MM.1S (cell line): ENCODE data around the gene HNRNPA3.
A peak's percentile ranks its signal among the peaks of the same experiment; 100 is the strongest.

Experiments used
- DNase-seq: peaks from one replicate; pipeline ENCODE4 v3.0.0-alpha.2; 2015
- H2AFZ ChIP-seq: fragments of 300-600 bp; sonication (generic); 2 replicates; pipeline ENCODE4 v1.6.0; 2016; ENCODE audit warnings: antibody characterized with exemption, low read length
- H3F3A ChIP-seq: fragments of 300-600 bp; sonication (generic); 2 replicates; pipeline ENCODE4 v1.6.1; 2016; ENCODE audit warnings: mild to moderate bottlenecking, antibody characterized with exemption, low read length, moderate library complexity, mixed read lengths; ENCODE audit not compliant: insufficient read depth
- H3K27ac ChIP-seq: fragments of 300-600 bp; sonication (generic); 2 replicates; pipeline ENCODE4 v1.5.1; 2016; ENCODE audit warnings: mild to moderate bottlenecking, low read length
- H3K27me3 ChIP-seq: fragments of 300-600 bp; sonication (generic); replicated peaks from 2 replicates; pipeline ENCODE4 v1.6.0; 2016; ENCODE audit warnings: low read length; ENCODE audit not compliant: insufficient read depth
- H3K36me3 ChIP-seq: fragments of 300-600 bp; sonication (generic); replicated peaks from 2 replicates; pipeline ENCODE4 v1.6.1; 2016; ENCODE audit warnings: mild to moderate bottlenecking, low read length, mixed read lengths; ENCODE audit not compliant: insufficient read depth
- H3K4me1 ChIP-seq: fragments of 300-600 bp; sonication (generic); 2 replicates; pipeline ENCODE4 v1.6.1; 2016; ENCODE audit warnings: low read length, mixed read lengths
- H3K4me2 ChIP-seq: fragments of 300-600 bp; sonication (generic); 2 replicates; pipeline ENCODE4 v1.6.0; 2016; ENCODE audit warnings: low read depth, low read length
- H3K4me3 ChIP-seq: fragments of 300-600 bp; sonication (generic); 2 replicates; pipeline ENCODE4 v1.5.1; 2016; ENCODE audit warnings: low read length, mixed read lengths
- H3K79me2 ChIP-seq: fragments of 300-600 bp; sonication (generic); 2 replicates; pipeline ENCODE4 v1.6.1; 2016; ENCODE audit warnings: mixed run types, low read length, mixed read lengths
- H3K9ac ChIP-seq: fragments of 300-600 bp; sonication (generic); 2 replicates; pipeline ENCODE4 v1.6.1; 2016; ENCODE audit warnings: low read length, mixed read lengths
- H3K9me2 ChIP-seq: fragments of 300-600 bp; sonication (generic); replicated peaks from 2 replicates; pipeline ENCODE4 v1.6.1; 2016; ENCODE audit warnings: mild to moderate bottlenecking, low read length, mixed read lengths; ENCODE audit not compliant: insufficient read depth
- H3K9me3 ChIP-seq: fragments of 300-600 bp; sonication (generic); replicated peaks from 2 replicates; pipeline ENCODE4 v1.6.1; 2016; ENCODE audit warnings: mild to moderate bottlenecking, low read length, mixed read lengths; ENCODE audit not compliant: insufficient read depth
- H4K20me1 ChIP-seq: fragments of 300-600 bp; sonication (generic); 2 replicates; pipeline ENCODE4 v1.6.1; 2016; ENCODE audit warnings: mild to moderate bottlenecking, low read length, moderate library complexity, mixed read lengths; ENCODE audit not compliant: insufficient read depth
- EZH2 ChIP-seq: fragments of 300-600 bp; sonication (generic); optimal IDR thresholded peaks from 2 replicates; pipeline ENCODE3; 2017; ENCODE audit warnings: low read depth, mild to moderate bottlenecking, antibody characterized with exemption, low read length, mixed read lengths
- EZH2phosphoT487 ChIP-seq: fragments of 300-600 bp; sonication (generic); IDR thresholded peaks from 2 replicates; pipeline ENCODE4 v1.6.1; 2018; ENCODE audit warnings: antibody characterized with exemption, low read length
- TF ChIP-seq, protein P1 (sequence below): fragments of 300-600 bp; sonication (generic); IDR thresholded peaks from 2 replicates; pipeline ENCODE4 v1.5.1; 2016; ENCODE audit warnings: antibody characterized with exemption, low read length, mixed read lengths

HNRNPA3 gene

DNA sequence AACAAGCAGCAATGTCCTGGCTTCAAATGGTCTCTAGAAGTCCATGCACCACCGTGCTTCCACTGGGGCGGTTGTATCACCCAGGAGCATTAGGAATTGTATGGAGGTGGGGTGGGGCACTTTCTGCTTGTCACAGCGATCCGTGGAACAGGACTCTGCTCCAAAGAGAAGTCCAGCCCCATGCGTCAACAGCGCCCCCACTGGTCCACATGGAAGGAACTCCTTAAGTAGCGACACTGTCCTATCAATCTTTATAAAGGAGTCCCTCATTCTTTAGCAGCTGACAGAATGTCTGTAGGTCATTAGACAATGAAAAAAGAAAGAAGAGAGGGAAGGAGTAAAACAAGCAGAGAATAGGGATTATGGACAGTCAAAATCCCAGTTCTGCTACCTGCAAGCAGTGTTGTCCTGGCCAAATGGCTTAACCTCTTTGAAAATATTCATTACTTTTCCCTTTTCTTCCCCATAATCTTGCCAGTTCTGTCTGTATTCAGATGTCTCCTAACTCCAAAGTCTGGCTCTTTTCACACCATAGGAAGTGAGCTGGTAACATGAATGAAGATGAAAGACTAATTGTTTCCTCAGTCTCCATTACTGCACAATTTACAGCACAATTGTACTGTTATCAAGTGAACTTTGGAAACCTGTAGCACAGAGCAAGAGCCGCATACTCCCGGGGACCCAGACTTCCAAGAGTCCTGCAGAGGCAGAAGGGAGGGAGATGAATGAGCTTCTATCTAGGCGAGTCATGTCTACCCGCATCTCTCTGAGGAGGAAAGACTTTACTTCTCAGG, 42.0 kb downstream of the HNRNPA3 start:
- H3K4me3 ChIP-seq = no peak overlapping the region
- peaks cover 100% of the 10 kb centered on the region for H3K79me2 ChIP-seq
- H3F3A ChIP-seq = no peaks in the 10 kb centered on the region
- no peaks in the 10 kb centered on the region for H3K9me3 ChIP-seq
- no peak overlapping the region for H3K9ac ChIP-seq
- TF ChIP-seq, protein P1, sequence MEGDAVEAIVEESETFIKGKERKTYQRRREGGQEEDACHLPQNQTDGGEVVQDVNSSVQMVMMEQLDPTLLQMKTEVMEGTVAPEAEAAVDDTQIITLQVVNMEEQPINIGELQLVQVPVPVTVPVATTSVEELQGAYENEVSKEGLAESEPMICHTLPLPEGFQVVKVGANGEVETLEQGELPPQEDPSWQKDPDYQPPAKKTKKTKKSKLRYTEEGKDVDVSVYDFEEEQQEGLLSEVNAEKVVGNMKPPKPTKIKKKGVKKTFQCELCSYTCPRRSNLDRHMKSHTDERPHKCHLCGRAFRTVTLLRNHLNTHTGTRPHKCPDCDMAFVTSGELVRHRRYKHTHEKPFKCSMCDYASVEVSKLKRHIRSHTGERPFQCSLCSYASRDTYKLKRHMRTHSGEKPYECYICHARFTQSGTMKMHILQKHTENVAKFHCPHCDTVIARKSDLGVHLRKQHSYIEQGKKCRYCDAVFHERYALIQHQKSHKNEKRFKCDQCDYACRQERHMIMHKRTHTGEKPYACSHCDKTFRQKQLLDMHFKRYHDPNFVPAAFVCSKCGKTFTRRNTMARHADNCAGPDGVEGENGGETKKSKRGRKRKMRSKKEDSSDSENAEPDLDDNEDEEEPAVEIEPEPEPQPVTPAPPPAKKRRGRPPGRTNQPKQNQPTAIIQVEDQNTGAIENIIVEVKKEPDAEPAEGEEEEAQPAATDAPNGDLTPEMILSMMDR = peak; percentile 48; the same call in 1 of the 2 replicates
- TF ChIP-seq EZH2phosphoT487 = no peak
- H3K27me3 ChIP-seq = no peaks in the 10 kb centered on the region
- no peak overlapping the region for H2AFZ ChIP-seq
- H3K4me2 ChIP-seq = no peak overlapping the region
- H3K4me1 ChIP-seq = no peaks in the 10 kb centered on the region
- H3K36me3 ChIP-seq = no peaks in the 10 kb centered on the region
- H3K27ac ChIP-seq = no peak overlapping the region
- H3K9me2 ChIP-seq = no peaks in the 10 kb centered on the region
- peaks cover 66% of the 10 kb centered on the region for H4K20me1 ChIP-seq
- DNase-seq = no peak

DNA sequence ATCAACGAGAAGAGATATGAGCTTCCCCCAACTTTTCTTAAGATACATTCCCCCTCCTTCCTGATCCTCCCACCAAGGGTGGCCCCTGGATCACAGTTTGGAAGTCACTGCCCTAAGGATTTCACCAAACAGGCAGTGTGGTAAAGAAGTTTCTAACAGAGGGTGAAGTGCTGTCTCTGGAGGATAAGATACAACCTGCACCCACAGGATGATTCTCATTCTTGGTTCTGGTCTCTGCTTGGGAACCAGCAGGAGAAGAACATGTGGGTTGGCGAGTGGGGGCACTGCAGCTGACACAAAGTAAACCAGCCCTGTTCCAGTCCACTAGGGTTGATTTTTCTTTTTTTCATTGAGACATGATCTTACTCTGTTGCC, 42.6 kb downstream of the HNRNPA3 start:
- DNase-seq = no peak
- Histone ChIP-seq H4K20me1 (peaks cover 69% of the 10 kb centered on the region), H3F3A (no peaks in the 10 kb centered on the region), H3K4me1 (no peaks in the 10 kb centered on the region), H3K36me3 (no peaks in the 10 kb centered on the region), H3K9me2 (no peaks in the 10 kb centered on the region), H3K79me2 (peaks cover 100% of the 10 kb centered on the region), H3K27ac (no peak overlapping the region), H3K4me2 (no peak overlapping the region), H3K9me3 (no peaks in the 10 kb centered on the region), H3K4me3 (no peak overlapping the region), H3K9ac (no peak overlapping the region), H2AFZ (no peak overlapping the region), H3K27me3 (no peaks in the 10 kb centered on the region)
- TF ChIP-seq EZH2 (no peak), EZH2phosphoT487 (no peak)
- TF ChIP-seq, protein P1 = no peak

DNA sequence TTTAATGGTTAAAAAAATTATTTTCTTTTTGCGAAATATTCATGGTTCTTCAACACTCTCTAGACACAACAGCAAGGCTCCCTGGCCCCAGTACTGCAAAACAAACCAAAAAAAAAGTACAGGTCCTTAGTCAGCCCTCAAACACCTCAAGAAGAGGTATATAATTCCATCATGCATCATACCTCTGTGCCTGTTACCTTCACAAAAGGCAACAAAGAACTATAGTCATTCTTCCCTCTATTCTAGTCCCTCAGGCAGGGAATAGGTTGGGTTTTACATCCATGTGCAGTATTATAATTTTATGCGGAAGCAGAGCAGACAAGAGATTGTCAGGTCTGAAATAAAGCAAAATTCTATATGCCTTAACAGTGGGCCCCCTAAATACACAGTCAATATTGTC, 43.4 kb downstream of the HNRNPA3 start:
- Histone ChIP-seq H4K20me1 (peaks cover 64% of the 10 kb centered on the region), H3K4me2 (no peak overlapping the region), H3K9ac (no peak overlapping the region), H3K36me3 (no peaks in the 10 kb centered on the region), H3K9me3 (no peaks in the 10 kb centered on the region), H3K4me3 (no peak overlapping the region), H3K27me3 (no peaks in the 10 kb centered on the region), H3K27ac (no peak overlapping the region), H3K4me1 (no peaks in the 10 kb centered on the region), H2AFZ (no peak overlapping the region), H3K9me2 (no peaks in the 10 kb centered on the region), H3K79me2 (peaks cover 100% of the 10 kb centered on the region), H3F3A (no peaks in the 10 kb centered on the region)
- no peak for DNase-seq
- TF ChIP-seq EZH2 (no peak), EZH2phosphoT487 (no peak)
- TF ChIP-seq, protein P1 = no peak
